22Rv1 (cell line): ENCODE results near the gene NSUN2.

Experiments used
- CTCF ChIP-seq: fragments of 450-650 bp; IDR thresholded peaks from 2 replicates; pipeline ENCODE4 v1.5.1; 2017; ENCODE audit warnings: mild to moderate bottlenecking
- ZFX ChIP-seq: fragments of 450-650 bp; IDR thresholded peaks from 2 replicates; pipeline ENCODE4 v1.6.1; 2017; ENCODE audit warnings: antibody characterized with exemption, borderline replicate concordance

DNA sequence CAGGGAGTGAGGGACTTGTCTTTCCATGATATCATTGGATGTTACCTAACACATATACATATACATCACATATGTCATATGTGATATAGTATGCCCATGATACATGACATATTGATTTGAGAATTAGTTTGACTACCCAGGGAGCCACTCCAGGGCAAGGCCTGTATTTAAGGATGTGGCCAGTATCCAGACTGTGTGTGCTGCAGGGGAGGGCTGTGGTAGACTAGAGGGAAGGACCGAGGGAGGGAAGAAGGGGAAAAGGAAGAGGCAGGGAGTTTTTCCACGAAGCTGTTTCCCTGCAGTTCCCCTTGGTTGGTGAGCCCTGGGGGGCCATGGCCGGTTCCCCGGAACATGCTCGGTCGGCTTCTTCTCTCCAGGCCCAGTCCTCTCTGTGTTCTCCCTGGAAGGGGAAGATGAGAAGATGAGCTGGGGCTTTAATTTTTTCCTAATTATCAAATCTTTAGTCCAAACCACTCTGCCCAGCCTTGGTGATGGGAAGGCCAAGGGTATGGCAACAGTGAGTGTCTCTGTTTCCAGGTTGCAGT lies 48.7 kb downstream of the NSUN2 start:
- TF ChIP-seq CTCF (no peak), ZFX (no peak)
